Stimulated activated CD8-positive, alpha-beta memory T cell treated with anti-CD3 and anti-CD28 coated beads, Interleukin-15, amount 100 ng/mL, for 1 hour (primary cell): Measurements from ENCODE around the gene CPS1.

Experiments
- DNase-seq: peaks from one replicate; pipeline ENCODE4 v3.0.0-alpha.2; 2020; ENCODE audit warnings: low read depth

CPS1 gene

GRCh38 chr2:210556329-210556980, at the start of gene CPS1:
Gene CPS1 (plus strand): TSS chr2:210556599. CDS start chr2:210556734, 135 bp downstream.
- no peak for DNase-seq

GRCh38 chr2:210515911-210516310, 40.5 kb upstream of the CPS1 start:
- no peak for DNase-seq

GRCh38 chr2:210517264-210517663, 39.1 kb upstream of the CPS1 start:
- DNase-seq, result no peak

- DNase-seq, result no peak
Observed at GRCh38 chr2:210519594-210519993, 36.8 kb upstream of the CPS1 start.

- no peak for DNase-seq
Observed at GRCh38 chr2:210522399-210522798, 34.0 kb upstream of the CPS1 start.

- no peak for DNase-seq
Observed at GRCh38 chr2:210523650-210524289, 32.6 kb upstream of the CPS1 start.

GRCh38 chr2:210524533-210524932, 31.9 kb upstream of the CPS1 start:
- no peak for DNase-seq

- no peak for DNase-seq
Observed at GRCh38 chr2:210527286-210527685, 29.1 kb upstream of the CPS1 start.

GRCh38 chr2:210528716-210529115, 27.7 kb upstream of the CPS1 start:
- DNase-seq, result no peak

- DNase-seq, result no peak
Observed at GRCh38 chr2:210531050-210531449, 25.3 kb upstream of the CPS1 start.

GRCh38 chr2:210531482-210531881, 24.9 kb upstream of the CPS1 start:
- DNase-seq, result no peak

GRCh38 chr2:210533389-210533788, 23.0 kb upstream of the CPS1 start:
- DNase-seq, result no peak

GRCh38 chr2:210534879-210535278, 21.5 kb upstream of the CPS1 start:
- DNase-seq, result no peak

- DNase-seq, result no peak
Observed at GRCh38 chr2:210536973-210537650, 19.3 kb upstream of the CPS1 start.

- no peak for DNase-seq
Observed at GRCh38 chr2:210539035-210539434, 17.4 kb upstream of the CPS1 start.

- DNase-seq, result no peak
Observed at GRCh38 chr2:210539578-210540416, 16.6 kb upstream of the CPS1 start.

GRCh38 chr2:210540471-210540870, 15.9 kb upstream of the CPS1 start:
- DNase-seq, result no peak

GRCh38 chr2:210540900-210541289, 15.5 kb upstream of the CPS1 start:
- no peak for DNase-seq

- no peak for DNase-seq
Observed at GRCh38 chr2:210541290-210541902, 15.0 kb upstream of the CPS1 start.

- no peak for DNase-seq
Observed at GRCh38 chr2:210544007-210544590, 12.3 kb upstream of the CPS1 start.

GRCh38 chr2:210544831-210545230, 11.6 kb upstream of the CPS1 start:
- no peak for DNase-seq
